HFFc6 (cell line): ENCODE results near the gene AHNAK. TPM values are rescaled to one million over a fixed set of nuclear protein-coding genes. Genes with fewer than 3 reads are reported as not detected.

Experiments
- DNase-seq: peaks from one replicate; pipeline ENCODE4 v3.0.0-alpha.2; 2018
- H3K27ac Mint-ChIP-seq: 2 replicates; pipeline ENCODE4 v1.8.0; 2020; ENCODE audit warnings: mild to moderate bottlenecking, mixed read lengths
- H3K27me3 Mint-ChIP-seq: 2 replicates; pipeline ENCODE4 v1.8.0; 2021; ENCODE audit warnings: mild to moderate bottlenecking, moderate library complexity, mixed read lengths; ENCODE audit not compliant: insufficient read depth
- H3K36me3 Mint-ChIP-seq: 2 replicates; pipeline ENCODE4 v1.8.0; 2021; ENCODE audit warnings: low read depth, mixed read lengths
- H3K4me1 Mint-ChIP-seq: 2 replicates; pipeline ENCODE4 v1.8.0; 2020; ENCODE audit warnings: low read depth, mixed read lengths
- H3K4me3 Mint-ChIP-seq: 2 replicates; pipeline ENCODE4 v1.8.0; 2020; ENCODE audit warnings: mild to moderate bottlenecking, moderate library complexity, mixed read lengths
- H3K9me3 Mint-ChIP-seq: 2 replicates; pipeline ENCODE4 v1.8.0; 2020; ENCODE audit warnings: mild to moderate bottlenecking, mixed read lengths
- total RNA-seq, 6 experiments: library from RNA; stranded (reverse); fragmentation: NEBNext Ultra II Directional; extraction: Animal tissue kit (Norgen Biotek cat#: 25700); gene quantifications; 2 replicates in 1 of 6; 3 replicates in 5 of 6; pipeline ENCODE4 v1.2.3, GENCODE V29; 2021
- TF ChIP-seq, protein P1 (sequence below): fragments of 200-600 bp; sonication (generic); IDR thresholded peaks from 2 replicates; pipeline ENCODE4 v1.5.0; 2021; ENCODE audit warnings: antibody characterized with exemption, mild to moderate bottlenecking

The AHNAK gene
- total RNA-seq, 6 experiments from 2014 or later = 426 to 589 (median 452) TPM

DNA sequence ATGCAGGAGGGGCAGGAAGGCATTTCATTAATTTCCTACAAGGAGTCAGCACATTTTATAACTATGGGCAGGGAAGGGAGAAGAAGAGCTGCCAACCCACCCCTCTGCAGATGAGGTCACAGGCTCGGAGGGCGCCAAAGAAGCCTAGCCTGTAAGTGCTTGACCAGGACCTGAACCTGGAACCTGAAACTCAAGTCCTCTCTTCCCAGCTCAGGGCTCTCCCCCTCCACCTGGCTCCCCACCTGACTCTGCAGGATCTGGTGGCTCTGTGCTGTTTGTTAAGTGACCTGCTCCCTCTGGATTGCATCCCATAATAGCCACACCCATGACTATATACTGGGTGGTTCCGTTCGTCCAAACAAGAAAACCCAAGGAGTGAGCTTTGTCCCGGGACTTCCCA is 100.5 kb downstream of the AHNAK start:
- no peak for DNase-seq
- Mint-ChIP-seq H3K36me3 (0 out of 2 replicates have a peak, but pooled peaks cover 5% of the 10 kb centered on the region), H3K27ac (no peak overlapping the region), H3K4me3 (no peak overlapping the region), H3K9me3 (no peaks in the 10 kb centered on the region), H3K27me3 (no peaks in the 10 kb centered on the region; the same call in 1 of the 2 replicates), H3K4me1 (peaks cover 20% of the 10 kb centered on the region)
- TF ChIP-seq, protein P1, sequence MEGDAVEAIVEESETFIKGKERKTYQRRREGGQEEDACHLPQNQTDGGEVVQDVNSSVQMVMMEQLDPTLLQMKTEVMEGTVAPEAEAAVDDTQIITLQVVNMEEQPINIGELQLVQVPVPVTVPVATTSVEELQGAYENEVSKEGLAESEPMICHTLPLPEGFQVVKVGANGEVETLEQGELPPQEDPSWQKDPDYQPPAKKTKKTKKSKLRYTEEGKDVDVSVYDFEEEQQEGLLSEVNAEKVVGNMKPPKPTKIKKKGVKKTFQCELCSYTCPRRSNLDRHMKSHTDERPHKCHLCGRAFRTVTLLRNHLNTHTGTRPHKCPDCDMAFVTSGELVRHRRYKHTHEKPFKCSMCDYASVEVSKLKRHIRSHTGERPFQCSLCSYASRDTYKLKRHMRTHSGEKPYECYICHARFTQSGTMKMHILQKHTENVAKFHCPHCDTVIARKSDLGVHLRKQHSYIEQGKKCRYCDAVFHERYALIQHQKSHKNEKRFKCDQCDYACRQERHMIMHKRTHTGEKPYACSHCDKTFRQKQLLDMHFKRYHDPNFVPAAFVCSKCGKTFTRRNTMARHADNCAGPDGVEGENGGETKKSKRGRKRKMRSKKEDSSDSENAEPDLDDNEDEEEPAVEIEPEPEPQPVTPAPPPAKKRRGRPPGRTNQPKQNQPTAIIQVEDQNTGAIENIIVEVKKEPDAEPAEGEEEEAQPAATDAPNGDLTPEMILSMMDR = no peak

DNA sequence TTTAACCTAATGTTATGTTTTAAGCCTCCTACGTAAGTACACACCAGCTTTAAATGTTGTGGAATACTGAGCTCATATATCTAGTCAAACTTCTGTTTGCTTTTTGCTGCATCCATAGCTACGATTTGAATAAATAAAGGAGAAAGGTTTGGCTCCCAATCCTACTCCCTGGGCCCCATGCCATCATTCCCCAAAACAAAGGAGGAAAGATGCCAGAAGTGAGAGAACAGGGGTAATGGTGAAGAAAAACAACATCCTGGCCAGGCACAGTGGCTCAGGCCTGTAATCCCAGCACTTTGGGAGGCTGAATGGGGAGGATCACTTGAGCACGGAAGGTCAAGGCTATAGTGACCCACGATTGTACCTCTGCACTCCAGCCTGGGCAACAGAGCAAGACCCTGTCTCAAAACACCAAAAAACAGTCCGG is 101.3 kb downstream of the AHNAK start:
- peaks cover 24% of the 10 kb centered on the region for H3K4me1 Mint-ChIP-seq
- H3K9me3 Mint-ChIP-seq = no peaks in the 10 kb centered on the region
- no peaks in the 10 kb centered on the region; the same call in 1 of the 2 replicates for H3K27me3 Mint-ChIP-seq
- TF ChIP-seq, protein P1 = no peak
- 0 out of 2 replicates have a peak, but pooled peaks cover 5% of the 10 kb centered on the region for H3K36me3 Mint-ChIP-seq
- H3K27ac Mint-ChIP-seq = peak overlapping the region; percentile 29; the same call in 1 of the 2 replicates
- DNase-seq = no peak
- no peak overlapping the region for H3K4me3 Mint-ChIP-seq

DNA sequence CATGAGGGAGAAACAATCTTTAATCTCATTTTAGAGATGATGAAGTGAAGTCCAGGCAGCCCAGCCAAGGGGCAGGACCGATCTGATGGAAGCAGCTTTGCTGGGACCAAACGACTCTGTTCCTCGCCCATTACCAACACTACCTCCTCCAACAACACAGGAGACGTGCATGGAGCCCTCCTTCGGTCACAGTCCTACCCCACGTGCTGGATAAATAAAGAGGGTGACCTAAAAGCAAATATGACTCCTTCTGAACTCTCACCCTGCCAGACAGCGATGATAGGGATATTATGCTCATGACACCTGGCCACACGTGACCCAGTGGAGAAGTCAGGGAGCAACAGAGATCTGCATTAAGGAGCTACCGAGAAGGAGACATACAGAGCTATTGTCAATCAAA is 101.8 kb downstream of the AHNAK start:
- H3K9me3 Mint-ChIP-seq = no peaks in the 10 kb centered on the region
- peak overlapping the region; percentile 90 for H3K27ac Mint-ChIP-seq
- no peak for DNase-seq
- no peaks in the 10 kb centered on the region; the same call in 1 of the 2 replicates for H3K27me3 Mint-ChIP-seq
- 0 out of 2 replicates have a peak, but pooled peaks cover 5% of the 10 kb centered on the region for H3K36me3 Mint-ChIP-seq
- TF ChIP-seq, protein P1 = no peak
- H3K4me1 Mint-ChIP-seq = peaks cover 29% of the 10 kb centered on the region
- H3K4me3 Mint-ChIP-seq = peak overlapping the region; percentile 85

DNA sequence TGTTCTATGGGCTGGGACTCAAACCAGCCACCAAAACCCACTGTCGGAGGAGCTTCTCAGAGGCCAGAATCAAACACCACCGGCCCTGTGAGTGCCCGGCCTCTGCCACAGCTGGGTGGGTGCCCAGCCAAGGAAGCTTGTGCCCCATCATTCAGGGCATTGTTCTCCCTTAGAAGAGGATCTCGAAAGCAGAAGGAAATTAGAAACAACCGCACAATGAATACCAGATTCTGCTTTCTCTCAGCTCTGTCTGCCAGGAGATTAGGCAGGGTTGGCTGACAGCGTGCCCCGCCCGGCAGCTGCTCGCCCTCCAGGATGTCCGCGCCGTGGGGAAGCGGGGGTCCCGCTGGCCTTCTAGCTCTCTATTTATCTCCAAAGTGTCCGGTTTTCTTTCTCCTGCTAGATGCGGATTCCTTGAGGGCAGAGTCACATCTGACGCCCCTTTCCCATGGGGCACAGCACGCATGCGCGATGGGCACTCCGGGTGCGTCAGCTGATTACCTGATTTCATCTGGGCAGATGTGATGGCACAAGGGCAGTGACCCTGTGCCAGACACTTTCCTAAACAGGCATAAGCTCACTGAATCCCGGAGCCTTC is 102.3 kb downstream of the AHNAK start:
- peaks cover 34% of the 10 kb centered on the region for H3K4me1 Mint-ChIP-seq
- DNase-seq = peak; percentile 48
- TF ChIP-seq, protein P1 = no peak
- H3K36me3 Mint-ChIP-seq = 0 out of 2 replicates have a peak, but pooled peaks cover 5% of the 10 kb centered on the region
- H3K27ac Mint-ChIP-seq = peak overlapping the region; percentile 90
- peak overlapping the region; percentile 85 for H3K4me3 Mint-ChIP-seq
- peaks cover 1% of the 10 kb centered on the region; the same call in 1 of the 2 replicates for H3K27me3 Mint-ChIP-seq
- H3K9me3 Mint-ChIP-seq = no peaks in the 10 kb centered on the region

DNA sequence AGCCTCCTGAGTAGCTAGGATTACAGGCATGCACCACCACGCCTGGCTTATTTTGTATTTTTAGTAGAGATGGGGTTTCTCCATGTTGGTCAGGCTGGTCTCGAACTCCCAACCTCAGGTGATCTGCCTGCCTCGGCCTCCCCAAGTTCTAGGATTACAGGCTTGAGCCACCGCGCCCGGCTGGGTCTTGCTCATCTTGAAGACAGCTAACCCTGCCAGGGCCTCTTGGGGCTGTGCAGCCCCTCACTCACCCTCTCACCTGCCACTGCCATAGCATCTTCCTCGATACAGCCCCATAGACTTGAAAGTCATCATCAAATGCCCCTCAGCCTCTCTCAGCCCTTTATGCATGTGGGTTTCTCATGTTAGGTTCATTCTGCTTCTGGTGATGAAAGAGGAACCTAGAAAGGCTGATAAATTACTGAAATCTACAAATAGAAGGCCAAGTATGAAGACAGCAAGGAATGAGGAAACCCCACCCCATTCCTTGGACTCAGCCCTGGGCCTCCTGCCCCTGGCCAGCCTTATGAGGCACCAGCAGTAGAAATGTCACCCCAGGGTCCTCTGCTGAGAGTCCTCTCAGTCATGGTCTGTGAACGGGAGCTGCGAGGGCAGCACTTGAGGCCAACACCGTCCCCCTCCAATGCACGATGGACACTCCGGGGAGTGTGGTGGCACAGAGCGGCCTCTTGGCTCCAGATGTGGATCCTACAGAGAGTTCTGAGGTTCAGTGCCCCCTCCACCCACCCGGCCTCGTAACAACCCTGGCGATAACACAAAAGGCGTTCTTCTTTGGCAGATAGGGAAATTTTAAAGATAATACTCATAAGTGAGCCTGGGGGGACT is 103.0 kb downstream of the AHNAK start:
- 0 out of 2 replicates have a peak, but pooled peaks cover 5% of the 10 kb centered on the region for H3K36me3 Mint-ChIP-seq
- TF ChIP-seq, protein P1 = no peak
- no peak for DNase-seq
- H3K27ac Mint-ChIP-seq = peak overlapping the region; percentile 90
- no peaks in the 10 kb centered on the region for H3K9me3 Mint-ChIP-seq
- peaks cover 3% of the 10 kb centered on the region; the same call in 1 of the 2 replicates for H3K27me3 Mint-ChIP-seq
- H3K4me3 Mint-ChIP-seq = peak overlapping the region; percentile 85
- peaks cover 34% of the 10 kb centered on the region for H3K4me1 Mint-ChIP-seq
